HG03060 (cell line): Measurements from ENCODE around the gene CNTNAP2.

ENCODE experiments used
- ATAC-seq: cut with Tn5 transposase; IDR thresholded peaks from one replicate; pipeline ENCODE4 v1.9.1; 2021; ENCODE audit warnings: low read depth, moderate number of reproducible peaks; ENCODE audit not compliant: unreplicated experiment

CNTNAP2 gene

DNA sequence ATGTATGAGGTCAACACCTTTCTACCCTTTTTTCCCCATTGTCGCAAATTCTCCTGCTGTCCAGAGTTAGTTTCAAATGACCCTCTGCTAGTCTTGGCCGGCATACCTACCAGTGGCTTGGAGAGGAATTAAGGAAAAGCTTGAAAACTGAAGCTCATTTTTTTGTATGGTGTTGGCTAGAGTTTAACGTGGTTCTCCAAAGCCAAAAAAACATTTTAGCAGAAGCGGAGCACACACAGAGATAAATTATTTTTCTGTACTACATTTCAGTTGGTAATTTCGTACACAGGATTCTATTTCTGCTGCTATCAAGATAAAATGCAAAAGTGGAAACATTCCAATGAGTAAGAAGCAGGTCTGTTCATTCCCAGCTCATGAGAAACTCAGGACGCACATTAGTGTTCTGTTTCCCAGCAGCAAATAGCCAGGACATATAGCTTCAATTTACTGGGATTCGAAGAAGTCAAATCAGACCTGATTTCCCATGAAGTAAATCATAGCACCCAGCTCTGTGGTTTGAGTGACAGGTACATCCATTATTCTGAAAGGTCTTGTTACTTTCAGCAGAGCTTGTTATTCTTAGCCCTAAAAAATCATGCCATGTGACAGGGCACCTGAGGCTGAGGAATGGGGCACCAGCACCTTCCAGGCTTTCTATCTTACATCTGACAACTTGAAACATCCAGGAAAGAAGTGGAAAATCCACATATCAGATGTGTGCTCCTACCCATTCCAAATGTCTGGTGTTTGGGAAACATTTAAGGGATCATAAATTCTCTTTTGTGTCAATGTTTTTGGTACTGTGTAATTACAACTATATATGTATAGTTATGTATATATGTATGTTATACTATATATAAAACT lies 2258.0 kb downstream of the CNTNAP2 start:
- ATAC-seq = no peak

DNA sequence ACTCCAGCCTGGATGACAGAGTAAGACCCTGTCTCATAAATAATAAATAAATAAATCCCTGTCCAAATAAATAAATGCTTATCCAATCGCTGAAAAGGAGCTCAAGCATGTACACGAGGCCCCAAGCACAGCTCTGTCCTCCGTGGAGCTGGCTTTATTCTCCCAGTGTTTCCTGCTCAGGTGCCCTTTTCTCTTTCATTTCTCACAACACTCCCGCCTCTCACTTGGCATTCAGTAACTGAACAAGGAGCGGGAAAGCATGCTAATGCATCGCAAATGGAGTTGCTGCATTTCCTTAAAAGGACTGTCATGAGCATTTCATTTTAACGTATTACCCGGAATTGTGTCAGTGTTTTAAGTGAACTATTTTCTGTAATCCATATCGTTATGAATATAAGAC lies 2263.1 kb downstream of the CNTNAP2 start:
- ATAC-seq = no peak

DNA sequence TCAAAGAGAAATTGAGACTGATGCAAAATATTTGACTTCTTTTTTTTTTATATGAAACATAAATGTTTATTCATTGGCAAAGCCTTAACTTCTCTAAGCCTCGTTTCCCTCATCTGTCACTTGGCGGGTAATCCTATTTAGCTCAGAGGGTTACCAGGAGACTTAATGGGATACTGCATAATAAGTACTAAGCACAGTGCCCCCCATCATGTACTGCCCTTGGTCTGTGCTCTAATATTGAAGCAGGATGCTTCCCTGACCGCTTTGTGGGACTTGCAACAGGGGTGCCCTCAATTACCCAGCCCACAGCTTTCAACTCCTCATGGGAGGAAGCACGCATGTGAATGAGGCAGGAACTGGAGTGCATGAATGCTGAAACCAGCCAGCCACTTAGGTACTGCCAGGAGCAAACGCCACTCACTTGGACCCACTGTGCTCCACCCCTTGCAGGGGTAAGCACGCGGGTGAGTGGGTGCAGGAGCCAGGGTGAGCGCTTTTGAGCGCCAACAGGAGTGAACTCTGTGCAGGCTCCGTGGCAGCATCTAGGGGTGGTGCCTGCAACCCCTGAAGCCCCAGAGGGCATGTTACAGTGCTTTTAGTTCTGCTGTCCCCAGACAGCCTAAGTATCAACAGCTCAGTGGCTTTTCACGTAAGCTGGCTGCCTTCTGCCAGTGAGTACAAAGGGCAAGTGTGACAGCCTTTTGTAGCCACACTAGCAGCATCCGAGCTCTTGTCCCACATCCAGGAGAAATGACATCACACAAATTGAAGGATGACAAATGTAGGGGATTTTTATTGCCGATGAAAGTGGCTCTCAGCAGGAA lies 2264.2 kb downstream of the CNTNAP2 start:
- ATAC-seq = no peak

DNA sequence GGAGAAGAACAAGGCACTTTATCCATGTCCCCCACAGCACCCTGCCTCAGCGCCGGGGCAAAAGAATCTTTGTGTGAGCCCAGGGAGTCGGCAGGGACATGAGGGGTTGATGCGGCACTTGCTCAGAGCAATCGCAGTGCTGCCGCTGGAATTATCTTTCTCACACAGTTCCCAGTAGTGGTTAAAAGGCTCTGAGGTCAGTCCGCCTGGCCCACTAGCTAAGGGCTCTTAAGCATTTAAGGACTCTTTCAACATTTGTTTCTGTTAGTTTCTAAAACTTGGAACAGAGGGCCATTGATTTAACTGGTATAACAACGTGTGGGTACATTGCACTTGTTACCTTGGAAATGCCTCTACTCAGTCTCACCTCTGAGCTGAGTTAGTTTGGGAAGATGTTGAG lies 2266.0 kb downstream of the CNTNAP2 start:
- ATAC-seq = no peak

DNA sequence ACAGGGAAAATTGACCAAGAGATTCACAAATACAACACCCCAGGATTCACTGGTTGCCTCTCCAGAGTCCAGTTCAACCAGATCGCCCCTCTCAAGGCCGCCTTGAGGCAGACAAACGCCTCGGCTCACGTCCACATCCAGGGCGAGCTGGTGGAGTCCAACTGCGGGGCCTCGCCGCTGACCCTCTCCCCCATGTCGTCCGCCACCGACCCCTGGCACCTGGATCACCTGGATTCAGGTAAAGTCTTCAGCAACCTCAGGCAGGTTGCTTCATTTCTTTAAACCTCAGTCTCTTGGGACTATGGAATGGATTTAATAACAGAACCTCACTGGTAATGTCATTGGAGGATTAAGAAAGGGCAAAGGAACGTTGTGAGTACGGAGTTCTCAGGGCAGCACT lies 2267.1 kb downstream of the CNTNAP2 start:
- no peak for ATAC-seq

DNA sequence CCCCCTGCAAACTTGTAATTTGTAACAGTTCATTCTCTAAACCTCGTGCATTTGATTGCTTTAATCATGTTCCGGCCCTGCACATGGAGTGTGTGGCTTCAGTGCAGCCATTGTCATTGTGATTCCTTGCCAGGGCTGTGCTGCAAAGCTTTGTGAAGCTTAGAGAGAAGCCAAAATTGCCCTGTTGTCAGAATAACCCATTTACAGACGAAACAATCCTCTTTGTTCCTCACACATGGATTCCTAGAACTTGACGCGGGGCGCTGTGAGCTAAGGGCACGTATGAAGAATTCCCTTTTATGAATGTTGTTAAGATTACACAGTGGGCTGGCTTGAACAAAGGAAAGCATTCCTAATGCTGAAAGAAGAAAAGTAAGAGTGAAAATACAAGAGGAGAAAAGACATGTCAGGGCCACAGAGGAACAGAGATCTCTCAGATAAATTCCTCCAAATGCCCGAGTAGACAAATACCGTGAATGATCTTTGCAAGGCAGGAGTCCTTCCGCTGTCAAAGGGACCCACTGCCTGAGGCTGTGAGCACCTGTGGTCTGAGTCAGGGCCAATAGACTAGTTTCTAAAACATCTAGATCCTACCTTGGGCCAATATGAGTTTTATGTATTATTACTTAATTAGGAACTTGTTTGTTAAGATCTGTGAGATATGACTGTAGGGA lies 2268.5 kb downstream of the CNTNAP2 start:
- no peak for ATAC-seq

DNA sequence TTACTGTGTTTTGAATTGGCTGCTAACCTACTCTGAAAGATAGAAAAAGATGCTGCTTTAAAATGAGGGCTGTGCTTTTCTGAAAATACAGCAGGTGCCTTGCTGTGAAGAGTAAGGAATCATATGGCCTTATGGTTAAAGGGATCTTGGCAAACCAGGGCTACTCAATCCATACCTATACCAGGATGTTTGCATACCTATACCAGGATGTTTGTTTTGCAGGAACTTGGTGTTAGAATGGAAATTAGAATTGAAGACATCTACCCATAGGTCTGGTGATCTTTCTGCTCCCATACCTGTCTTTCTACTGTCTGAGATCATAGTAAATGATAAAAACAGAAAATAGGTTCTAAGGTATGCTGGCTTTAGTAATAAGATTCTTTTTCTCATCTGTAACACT lies 2273.8 kb downstream of the CNTNAP2 start:
- no peak for ATAC-seq

DNA sequence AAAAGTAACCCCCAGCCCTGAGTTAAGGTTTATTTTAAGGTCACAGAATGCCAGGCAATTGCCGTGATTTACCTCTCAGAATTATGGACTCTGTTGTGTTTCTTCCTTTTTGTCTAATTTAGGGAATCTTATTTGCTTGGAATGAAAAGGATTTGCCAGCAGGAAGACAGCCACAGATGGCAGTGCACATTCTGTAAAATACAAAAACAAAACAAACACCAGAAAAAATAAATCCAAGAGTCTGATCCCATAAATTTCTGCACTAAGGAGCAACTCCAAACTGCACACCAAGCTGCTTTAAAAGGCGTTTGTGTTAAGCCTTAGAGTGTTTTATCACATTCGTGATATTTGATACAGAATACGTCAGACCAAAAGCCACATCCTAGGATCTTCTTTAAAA lies 2275.0 kb downstream of the CNTNAP2 start:
- ATAC-seq = no peak

DNA sequence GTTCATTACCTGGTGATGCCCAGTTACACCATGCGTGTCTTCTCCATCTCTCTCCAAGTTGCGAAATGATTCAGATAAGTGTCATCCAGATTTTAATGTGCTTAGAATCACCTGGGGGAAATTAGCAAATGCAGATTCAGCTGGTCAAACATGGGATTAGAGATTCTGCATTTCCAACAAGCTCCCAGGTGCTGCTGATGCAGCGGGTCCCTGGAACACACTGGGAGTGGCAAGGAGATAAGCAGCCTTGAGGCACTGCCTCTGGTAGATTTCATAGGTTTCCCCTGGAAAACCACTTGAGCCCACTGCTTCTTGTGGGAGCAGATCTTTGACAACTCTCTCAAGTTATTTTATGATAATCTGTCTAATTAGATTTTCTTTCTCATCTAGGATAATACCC lies 2278.0 kb downstream of the CNTNAP2 start:
- ATAC-seq = no peak

DNA sequence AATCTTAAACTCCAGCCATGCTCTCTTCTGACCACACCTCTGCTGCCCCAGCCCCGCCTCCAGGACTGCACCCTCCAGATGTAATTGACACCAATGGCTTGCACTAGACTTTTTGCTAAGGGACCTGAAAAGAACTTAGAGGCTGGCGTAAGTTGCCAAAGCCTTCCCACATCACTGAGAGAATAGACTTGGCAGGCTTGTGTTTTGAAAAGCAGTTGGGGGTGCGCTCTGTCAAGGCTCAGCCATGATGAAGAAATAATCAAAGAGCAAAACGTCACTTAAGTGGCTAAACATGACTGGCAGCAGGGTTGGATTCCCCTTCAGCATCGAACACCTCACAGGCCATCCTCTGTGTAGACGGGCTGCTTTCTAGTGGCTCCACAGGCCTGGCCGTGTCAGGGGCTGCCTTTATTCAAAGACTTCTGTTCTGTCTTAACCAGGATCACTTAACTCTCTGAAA lies 2278.8 kb downstream of the CNTNAP2 start:
- ATAC-seq = no peak

DNA sequence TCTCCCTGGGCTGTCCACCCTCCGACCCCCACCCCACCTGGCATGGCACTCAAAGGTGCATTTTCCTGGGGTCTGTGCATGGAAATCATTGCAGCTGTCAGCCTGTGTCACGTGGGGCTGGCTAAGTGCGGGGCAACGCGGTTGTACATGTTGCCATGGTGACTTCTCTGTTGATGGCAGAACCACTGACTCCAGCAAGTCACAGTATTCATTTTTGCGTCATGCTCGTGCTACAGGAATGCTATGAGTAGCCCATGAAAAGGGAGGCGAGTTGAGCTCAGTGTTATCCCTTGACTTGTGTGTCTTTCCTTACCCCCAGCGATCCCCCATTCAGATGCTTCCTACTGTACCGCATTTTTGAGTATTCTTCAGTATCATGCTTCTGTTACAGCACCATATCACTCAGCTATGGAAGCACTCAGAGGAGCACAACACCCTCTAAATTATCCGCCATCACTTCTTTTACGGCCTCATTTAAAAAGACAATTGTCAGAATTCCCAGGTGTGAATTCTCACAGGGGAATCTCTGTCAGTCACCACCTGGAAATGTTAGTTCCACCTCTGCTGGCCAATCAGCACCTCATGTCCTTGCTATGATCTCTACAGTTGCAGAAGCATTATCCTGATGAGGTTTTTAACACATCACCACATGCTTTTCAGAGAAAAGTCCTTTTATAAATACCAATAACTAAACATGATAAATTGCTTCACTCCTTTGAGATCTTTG lies 2279.6 kb downstream of the CNTNAP2 start:
- ATAC-seq = no peak

DNA sequence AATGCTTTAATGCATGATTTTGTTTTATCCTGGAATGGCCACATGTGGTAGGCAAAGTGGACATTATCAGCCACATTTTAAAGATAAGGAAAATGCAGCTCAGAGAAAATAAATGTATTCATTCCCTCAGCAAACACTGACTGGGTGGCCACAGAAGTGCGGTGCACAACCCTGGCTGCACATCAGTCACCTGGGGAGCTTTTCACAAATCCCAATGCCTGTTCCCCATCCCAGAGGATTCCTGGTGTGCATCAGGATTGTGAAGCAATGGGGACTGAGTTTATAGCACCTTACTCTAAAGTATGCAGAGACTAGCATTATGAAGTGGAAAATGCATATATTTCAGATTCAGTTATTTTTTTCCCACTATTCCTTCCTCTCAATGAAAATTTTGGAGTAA lies 2280.5 kb downstream of the CNTNAP2 start:
- no peak for ATAC-seq

DNA sequence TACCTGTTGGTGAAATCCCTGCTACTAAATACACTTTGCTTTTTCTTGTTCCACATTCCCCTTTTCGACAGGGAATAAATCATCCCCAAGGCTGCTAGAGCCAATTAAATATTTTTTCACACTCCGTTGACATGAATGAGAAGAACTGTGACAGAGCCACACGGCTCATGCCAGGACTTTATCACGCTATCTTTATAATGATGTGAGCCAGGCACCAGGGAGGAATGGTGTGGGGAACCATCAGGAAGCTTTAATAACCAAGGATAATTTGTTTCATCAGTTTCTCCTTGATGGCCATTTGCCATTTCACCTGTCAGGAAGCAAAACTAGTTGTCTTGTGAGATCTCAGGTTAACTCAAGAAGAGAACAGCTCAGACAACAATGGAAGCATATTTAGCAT lies 2280.9 kb downstream of the CNTNAP2 start:
- ATAC-seq = no peak

DNA sequence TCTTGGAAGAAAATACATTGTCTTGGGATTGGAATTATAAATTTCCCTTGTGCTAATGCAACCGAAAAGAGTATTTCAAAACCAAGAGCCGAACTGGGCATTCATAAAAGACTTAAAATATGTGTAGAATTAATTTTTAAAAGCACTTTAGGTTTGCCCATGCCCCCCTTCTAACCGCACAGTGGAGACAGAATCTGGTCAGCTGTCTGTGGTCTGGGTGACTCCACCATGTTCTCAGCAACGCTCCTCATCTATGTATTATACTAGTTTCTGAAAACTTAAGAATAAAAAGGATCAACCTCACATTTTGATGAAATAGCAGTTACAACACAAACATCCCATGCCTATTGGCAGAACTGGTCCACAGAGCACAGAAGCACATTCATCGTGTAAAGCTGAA lies 2281.4 kb downstream of the CNTNAP2 start:
- ATAC-seq = no peak

DNA sequence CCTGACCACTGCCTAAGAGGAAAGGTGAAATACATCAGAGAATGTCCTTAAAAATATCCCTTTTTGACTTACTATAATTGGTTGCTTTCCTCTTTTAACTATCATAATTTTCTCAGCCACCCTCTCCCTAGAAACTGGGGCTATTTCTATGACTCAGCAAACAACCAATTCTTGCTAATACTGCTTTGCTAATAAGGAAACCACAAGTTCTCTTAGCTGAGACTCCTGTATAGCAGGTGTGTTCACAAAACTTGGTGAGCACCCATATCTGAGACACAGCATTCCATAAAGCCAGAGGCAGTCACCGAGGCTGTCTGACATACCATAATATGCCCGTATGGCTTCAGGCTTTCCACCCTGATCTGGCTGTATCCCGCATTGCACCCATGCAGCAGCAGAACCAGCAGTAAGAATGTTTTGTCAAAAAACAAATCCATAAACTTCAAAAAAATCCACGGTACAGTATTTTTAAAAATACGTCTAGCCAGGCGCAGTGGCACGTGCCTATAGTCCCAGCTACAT lies 2282.3 kb downstream of the CNTNAP2 start:
- peak; percentile 86 for ATAC-seq

DNA sequence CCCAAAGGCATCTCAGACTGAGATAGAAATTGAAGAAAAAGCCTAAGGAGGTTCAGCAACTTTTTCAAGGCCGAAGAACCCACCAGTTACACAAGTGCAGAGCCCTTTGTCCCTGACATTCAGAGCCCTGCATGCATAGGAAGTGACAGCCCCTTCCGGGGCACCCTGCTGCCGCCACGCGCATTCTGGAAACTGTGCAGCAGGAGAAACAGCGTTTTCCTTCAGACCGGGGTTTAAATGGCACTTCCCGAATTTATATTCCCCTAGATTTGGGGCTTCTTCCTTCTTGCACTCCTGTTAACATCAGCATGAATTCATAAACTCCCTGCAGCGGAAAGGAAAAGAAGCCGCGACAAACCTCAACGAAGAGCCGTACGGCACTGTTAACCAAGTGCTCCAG lies 2283.5 kb downstream of the CNTNAP2 start:
- ATAC-seq = no peak

DNA sequence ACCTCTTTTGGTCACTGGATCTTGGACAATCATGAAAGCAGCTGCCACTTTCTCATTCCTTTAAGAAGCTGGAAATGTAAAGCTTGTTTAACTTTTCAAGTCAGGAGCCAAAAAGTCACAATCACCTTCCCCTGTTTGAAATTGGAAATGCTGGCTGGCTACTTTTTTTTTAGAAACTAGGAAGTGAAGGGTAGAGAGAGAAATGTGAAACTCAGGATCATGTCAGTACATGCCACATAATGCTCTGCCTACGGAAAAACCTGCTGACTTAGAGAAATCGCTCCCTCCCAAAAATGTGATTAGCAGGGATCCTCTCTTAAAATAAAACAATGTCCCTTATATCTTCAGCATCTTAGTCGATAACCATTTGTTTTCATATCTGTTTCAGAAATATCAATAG lies 2285.6 kb downstream of the CNTNAP2 start:
- no peak for ATAC-seq

DNA sequence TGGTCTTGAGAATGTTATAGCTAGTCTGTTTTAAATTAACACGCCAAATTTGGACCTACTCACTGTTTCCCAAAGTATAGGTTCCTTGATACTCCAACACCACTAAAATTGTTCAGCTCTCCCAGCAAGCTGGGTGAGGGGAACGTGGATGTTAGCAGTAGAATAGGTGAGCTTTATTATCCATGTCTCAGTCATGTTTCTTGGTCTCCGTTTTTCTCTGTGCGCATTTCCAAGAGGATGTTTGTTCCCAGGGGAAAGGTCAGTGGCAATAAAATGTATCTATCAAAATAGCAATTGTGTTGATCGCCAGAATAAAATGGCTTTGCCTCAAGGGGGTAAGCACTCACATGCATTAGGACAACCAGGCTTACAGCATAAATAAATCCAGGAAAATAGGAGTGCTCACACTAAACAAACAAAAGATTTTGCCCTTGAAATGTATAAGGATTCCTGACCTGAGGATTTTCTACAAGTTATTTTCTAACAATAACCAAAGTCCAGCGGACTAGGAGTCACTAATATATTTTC lies 2286.9 kb downstream of the CNTNAP2 start:
- ATAC-seq = no peak

DNA sequence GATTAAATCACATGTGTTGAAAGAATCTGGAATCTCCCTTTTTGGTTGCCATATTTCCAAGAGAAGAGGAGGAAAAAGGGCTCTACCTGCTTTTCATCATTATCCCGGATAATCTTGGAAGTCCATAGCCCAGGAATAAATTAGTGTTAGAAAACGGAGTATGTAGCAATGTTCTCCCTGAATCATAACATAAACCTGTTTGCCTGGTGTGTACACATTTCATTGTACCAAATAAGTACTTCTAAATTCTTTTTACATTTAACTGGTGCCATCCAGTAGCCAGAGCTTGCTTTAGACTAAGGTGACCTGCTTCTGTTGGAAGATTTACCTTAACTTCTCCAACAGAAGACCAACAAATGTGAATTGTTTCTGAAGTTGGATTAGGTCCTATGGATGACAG lies 2291.7 kb downstream of the CNTNAP2 start:
- ATAC-seq = no peak

DNA sequence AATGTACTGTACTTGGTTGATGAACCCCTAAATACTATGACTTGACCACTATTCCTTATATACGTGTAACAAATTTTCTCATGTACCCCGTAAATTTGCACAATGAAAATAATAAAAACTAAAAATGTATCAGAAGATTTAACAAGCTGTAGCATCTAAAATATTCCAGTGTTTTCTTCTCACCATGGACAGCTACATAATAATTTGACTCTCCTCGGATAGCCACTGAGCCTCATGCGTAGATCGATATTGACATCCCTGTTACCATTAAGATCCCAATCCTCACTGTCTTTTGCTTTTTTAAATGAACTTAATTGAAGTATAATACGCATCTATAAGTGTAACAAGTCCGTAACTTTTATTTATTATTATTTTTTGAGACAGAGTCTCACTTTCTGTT lies 2294.3 kb downstream of the CNTNAP2 start:
- ATAC-seq = no peak
